ENCODE measurements around the gene GNAQ.
"Not testable (repeated sequence)": the region's sequence is repeated elsewhere in the genome, so short reads cannot be mapped to it uniquely, and the experiment has no call there.

Gene GNAQ

DNA sequence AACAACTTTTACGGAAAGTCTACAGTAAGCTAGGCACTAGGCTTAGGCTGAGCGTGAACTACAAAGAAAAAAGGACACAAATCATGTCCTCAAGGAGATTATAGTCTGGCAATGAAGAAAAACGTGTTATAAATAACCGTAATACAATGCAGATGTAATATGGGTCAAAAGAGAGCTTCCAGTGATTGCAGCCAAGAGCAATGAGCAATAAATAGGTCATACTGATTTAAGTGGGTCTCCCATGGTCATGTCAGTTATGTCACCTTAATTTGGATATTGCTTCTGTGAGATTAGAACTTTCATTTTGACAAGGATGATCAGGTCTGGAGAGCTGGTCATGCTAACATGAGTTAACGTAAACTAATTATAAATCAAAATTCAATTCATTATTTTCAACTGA is 224.9 kb downstream of the GNAQ start:
- DNase-seq = no peak

- no peak for DNase-seq
Observed at GRCh38 chr9:77805810-77806209, 225.8 kb downstream of the GNAQ start.

- DNase-seq = no peak
Observed at GRCh38 chr9:77803423-77803822, 228.2 kb downstream of the GNAQ start.

GRCh38 chr9:77802515-77803293 is 228.9 kb downstream of the GNAQ start:
- no peak for DNase-seq

GRCh38 chr9:77802064-77802463 is 229.5 kb downstream of the GNAQ start:
- DNase-seq = no peak

DNA sequence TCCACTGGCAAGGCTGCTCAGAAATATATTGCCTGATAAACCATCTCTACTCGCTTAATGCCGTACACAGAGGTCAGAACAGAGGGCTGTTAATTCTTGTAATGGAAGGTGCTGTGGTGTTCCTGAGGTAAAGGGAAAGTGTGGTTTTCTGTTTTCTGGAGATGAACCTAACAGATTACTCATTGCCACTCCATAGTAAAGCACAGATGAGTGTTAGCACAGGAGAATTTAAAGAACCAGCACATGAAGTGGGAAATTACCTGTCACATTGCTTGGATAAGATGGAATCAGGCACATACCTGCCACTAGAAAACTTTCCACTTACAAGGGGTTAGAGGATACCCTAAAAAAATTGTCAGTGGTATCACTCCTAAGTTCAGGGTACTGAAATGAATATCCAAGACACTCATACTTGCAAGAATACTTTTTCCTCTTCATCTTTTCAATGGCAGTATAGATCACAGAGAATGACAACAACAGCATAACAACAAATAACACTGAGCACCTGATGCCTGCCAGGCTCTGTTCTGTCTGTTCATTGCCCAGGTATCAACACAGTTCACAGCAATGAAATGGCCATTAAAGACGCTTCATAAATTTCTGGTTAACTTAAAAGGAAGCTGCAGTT is 230.6 kb downstream of the GNAQ start:
- no peak for DNase-seq

DNA sequence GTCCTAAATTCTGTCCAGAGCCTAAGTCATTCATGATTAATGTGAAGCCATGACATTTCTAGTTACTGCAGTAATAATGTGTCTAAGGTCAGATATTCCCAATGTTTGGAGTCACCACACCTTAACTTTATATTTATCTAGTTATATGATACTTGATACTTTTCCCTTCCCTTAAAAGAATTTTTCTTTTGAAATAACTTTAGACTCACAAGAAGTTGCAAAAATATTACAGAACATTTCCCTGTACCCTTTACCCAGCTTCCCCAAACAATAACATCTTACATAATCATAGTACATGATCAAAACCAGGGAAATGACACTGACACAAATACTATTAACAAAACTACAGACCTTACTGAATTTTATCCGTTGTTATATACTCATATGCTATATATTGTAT is 233.5 kb downstream of the GNAQ start:
- DNase-seq = no peak

- no peak for DNase-seq
Observed at GRCh38 chr9:77794985-77795384, 236.6 kb downstream of the GNAQ start.

DNA sequence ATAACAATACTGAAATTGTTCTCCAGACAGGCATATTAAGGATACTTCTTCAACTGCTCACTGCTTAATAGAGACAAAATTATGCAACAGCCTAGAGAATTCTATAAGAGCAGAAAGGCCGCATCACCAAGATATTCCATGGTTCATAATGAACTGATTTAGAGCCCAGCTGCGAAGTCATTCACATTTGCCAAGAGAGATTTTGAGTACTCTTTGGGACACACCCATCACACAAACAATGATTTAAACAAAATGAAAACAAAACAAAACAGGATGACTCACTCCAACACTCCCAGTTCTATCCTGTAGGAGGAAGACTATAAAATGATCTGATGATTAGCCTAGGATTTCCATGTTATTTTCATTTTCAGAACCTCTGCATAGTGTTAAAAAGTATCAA is 237.8 kb downstream of the GNAQ start:
- DNase-seq = no peak

DNA sequence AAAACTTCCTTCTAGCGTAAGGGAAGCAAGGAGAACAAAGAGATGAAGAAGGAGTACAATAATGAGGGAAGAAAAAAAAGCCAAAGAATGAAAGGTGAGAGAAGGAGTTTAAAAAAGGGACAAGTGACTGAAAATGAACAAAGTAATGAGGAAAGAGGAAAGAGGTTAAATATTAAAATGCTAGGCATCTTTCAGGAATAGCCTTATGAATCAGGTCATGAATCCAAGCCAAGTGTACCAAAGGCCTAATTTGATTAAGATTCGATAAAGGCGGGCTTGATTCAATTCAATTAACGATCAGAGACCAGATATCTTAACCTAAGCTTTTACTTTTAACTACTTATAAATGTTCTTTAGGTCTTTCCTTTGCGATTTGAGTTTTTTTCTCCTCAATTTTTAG is 241.7 kb downstream of the GNAQ start:
- DNase-seq = no peak

DNA sequence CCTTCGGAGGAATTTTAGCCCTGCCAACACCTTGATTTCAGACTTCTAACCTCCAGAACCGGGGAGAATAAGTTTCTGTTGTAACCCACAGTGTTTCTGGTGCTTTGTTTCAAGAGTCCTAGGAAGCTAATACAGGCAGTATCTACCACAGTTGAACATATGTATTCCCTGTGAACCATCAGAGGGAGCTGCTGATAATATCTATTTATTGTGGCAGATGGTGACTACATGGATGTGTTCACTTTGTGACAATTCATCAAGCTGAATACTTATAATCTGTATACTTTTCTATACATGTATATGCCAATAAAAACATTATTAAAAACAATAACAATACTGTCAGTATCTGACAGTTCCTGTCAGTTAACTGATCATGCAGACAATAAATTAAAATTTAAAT is 246.3 kb downstream of the GNAQ start:
- DNase-seq = no peak

DNA sequence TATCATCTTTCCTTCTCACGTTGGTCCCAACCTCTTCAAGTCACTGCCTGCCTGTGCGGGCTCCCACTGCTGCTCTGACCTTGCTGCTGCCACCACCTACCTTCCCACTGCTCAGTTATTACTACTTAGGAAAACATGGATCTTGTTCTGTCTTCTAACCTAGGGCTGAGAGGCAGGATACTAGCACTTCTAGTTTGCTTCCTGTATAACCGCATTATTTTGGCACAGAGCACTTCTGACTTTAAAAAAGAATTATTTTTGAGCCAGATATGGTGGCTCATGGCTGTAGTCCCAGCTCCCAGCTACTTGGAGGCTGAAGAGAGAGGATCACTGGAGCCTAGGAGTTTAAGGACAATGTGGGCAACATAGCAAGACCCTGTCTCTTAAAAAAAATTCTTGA is 248.1 kb downstream of the GNAQ start:
- no peak for DNase-seq

DNA sequence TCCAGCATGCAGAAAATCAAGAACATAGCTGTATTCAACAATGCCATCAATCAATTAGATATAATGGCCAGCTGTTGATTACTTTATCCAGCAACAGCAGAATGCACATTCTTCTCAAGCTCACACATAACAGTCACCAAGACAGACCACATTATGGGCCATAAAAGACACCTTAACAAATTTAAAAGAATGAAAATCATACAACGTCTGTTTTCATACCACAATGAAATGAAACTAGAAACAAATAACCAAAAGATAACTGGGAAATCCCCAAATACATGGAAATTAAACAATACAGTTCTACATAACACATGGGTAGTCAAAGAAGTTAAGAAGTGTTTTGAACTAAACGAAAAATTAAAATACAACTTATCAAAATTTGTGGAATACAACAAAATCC is 252.6 kb downstream of the GNAQ start:
- no peak for DNase-seq

DNA sequence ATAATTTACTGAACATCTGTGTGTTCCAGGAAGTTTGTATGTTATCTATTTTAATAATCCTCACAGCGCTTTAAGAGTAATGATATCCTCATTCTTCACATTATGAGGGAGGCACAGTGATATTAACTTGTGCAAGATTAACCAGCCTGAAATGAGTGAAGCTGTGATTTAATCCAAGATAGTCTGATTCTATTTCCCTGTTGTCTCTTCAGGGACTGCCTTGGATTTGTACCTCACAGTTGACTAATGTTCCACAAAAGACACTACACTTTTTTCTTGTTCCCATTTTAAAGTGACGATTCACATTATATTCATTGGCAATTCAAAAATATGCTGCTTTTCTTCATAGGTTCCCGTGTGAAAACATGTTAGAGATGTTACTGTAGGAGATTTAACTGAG is 258.2 kb downstream of the GNAQ start:
- no peak for DNase-seq

- DNase-seq = no peak
Observed at GRCh38 chr9:77772646-77773045, 259.0 kb downstream of the GNAQ start.

DNA sequence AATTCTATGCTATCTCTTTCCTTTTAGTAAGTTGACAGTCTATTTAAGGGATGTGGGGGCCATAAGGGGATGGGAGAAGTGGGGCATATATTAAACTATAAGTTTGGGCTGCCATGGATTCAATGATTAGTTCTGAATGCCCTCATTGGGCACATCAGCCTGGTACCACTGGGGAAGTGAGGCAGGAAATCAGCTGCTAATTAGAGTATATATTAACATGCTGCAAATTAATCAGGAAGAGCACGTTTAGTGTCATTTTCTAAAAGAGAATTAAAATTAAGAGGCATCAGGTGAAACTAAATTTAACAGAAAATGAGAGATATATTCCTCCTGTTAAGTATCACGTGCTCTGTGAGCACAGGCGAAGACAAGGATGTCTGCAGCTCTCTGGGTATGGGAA is 260.4 kb downstream of the GNAQ start:
- no peak for DNase-seq

- DNase-seq = no peak
Observed at GRCh38 chr9:77770340-77770739, 261.3 kb downstream of the GNAQ start.

- DNase-seq = no peak
Observed at GRCh38 chr9:77769246-77769645, 262.4 kb downstream of the GNAQ start.

- DNase-seq = no peak
Observed at GRCh38 chr9:77766587-77766986, 265.0 kb downstream of the GNAQ start.

DNA sequence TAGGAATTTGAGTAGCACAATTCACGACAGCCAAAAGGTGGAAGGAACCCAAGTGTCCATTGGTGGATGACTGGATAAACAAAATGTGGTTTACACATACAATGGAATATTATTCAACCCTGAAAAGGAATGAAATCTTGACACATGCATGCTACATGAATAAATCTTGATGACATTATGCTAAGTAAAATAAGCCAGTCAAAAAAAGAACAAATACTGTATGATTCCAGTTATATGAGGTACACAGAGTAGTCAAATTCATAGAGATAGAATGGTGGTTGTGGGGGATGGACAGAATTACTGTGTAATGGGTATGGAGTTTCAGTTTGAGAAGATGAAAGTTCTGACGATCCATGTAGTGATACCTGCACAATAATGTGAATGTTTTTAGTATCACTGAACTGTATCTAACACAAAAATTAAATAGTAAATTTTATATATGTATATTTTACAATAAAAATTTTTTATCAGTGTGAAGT is 265.8 kb downstream of the GNAQ start:
- no peak for DNase-seq

DNA sequence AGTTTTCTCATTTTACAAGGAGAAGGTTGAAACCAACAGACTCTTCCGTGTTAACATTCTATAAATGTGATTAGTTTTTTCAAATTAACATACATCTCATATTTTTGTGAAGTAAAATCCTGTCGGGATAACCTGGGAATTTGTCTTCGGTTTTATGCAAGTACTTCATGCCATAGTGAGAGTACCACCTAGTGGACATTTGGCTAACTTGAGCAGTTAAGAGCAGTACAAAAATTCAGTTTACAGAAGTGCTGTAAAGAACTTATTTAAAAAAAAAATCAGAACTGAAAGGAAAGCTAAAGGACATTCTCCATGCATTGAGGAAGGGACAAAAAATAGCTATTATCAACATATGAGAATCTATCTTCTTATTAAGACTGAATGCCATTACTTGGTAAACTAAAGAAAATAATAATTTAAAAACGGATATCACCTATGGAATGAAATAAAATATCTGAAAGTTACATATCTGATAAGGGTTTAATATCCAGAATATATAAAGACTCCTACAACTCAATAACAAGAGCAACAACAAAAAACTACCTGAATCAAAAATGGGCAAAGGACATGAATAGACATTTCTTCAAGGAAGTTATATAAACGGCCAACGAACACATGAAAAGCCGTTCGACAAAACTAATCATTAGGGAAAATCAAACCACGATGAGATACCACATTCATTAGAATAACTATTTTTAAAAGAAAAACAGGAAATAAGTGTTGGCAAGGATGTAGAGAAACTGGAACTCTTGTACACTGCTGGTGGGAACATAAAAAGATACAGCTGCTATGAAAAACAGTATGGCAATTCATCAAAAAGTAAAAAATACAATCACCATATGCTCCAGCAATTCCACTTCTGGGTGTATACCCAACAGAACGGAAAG is 266.5 kb downstream of the GNAQ start:
- no peak for DNase-seq

DNA sequence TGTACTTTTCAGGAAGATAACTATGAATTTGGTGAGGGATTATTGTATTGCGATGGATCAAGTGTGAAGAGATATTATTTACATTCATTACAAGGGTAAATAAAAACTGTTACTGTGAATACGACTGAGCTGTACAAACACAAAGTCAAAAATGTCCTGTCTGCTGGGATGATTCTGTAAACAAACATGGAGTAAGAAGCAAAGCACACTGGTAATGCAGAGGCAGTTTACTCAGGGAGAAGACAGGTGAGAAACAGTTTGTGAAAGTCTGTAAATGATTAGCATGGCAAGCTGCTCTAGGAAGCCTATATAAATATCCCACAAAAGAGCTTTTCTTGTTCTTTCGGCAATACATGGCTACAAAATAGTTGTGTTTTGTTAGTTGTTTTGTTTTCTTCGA is 268.0 kb downstream of the GNAQ start:
- DNase-seq = no peak

DNA sequence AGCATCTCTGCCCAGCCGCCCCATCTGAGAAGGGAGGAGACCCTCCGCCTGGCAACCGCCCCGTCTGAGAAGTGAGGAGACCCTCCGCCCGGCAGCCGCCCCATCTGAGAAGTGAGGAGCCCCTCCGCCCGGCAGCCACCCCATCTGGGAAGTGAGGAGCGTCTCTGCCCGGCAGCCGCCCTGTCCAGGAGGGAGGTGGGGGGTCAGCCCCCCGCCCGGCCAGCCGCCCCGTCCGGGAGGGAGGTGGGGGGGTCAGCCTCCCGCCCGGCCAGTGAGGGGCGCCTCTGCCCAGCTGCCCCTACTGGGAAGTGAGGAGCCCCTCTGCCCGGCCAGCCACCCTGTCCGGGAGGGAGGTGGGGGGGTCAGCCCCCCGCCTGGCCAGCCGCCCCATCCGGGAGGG is 270.7 kb downstream of the GNAQ start:
- DNase-seq = not testable (repeated sequence)

- no peak for DNase-seq
Observed at GRCh38 chr9:77759391-77759790, 272.2 kb downstream of the GNAQ start.

Data from T1000 (cell line).